K562 (cell line): ENCODE measurements around the gene CDCA5. TPM values are rescaled to one million over a fixed set of nuclear protein-coding genes. Genes with fewer than 3 reads are reported as not detected.
A peak's percentile ranks its signal among the peaks of the same experiment; 100 is the strongest.

Experiments used
- ATAC-seq: fragments of 200-7000 bp; cut with Tn5 transposase; 3 replicates; pipeline ENCODE4 v1.9.1; 2020; ENCODE audit warnings: moderate library complexity
- BruUV-seq: library from RNA; stranded (reverse); fragments of 400-500 nt; replicated peaks from 2 replicates; lab custom pipeline; 2021; lab: Mats Ljungman, UMichigan
- CTCF ChIA-PET: fragments of 300-600 bp; formaldehyde crosslinking; extraction: SDS; loops from one replicate; lab custom pipeline; 2021; ENCODE audit warnings: low intra/inter-chr PET ratio; lab: Yijun Ruan, JAX
- POLR2A ChIA-PET: fragments of 300-600, 350-650 bp; sonication (Branson Sonifier 250); formaldehyde crosslinking; extraction: SDS; loops from one replicate; lab custom pipeline; 2021; ENCODE audit warnings: antibody characterized with exemption, inconsistent platforms; lab: Yijun Ruan, JAX
- DNase-seq, 4 experiments: peaks; one replicate each; pipeline versions ENCODE4 v3.0.0 to v3.0.0-alpha.2; 2011 to 2018; ENCODE audit warnings: low spot score in 3 of 4, mixed read lengths in 3 of 4; ENCODE audit errors: extremely low read depth in 1 of 4
- FAIRE-seq: peaks from 2 replicates; lab custom pipeline; 2011; peaks lifted over from hg19 to GRCh38; lab: Jason Lieb, UNC
- H2AFZ ChIP-seq: 2 replicates; pipeline ENCODE4 v1.6.0; 2011; ENCODE audit warnings: low read depth, low read length, control low read depth, inconsistent platforms
- H3K27ac ChIP-seq: fragments of 200-600 bp; 3 replicates; pipeline ENCODE4 v1.8.0; 2011; ENCODE audit warnings: low read depth, mild to moderate bottlenecking, control low read depth, inconsistent platforms, low read length, moderate library complexity, mixed read lengths; ENCODE audit errors: extremely low read depth
- H3K27me3 ChIP-seq, 2 experiments: fragments of 300-600 bp in 1 of 2; 2 replicates in 1 of 2; 3 replicates in 1 of 2; pipeline versions ENCODE4 v1.6.0 to v1.8.0; 2011; ENCODE audit warnings: inconsistent platforms in 2 of 2, low read length in 2 of 2, mild to moderate bottlenecking in 1 of 2, mixed read lengths in 1 of 2, moderate library complexity in 1 of 2; ENCODE audit not compliant: control insufficient read depth in 2 of 2, insufficient read depth in 2 of 2
- H3K36me3 ChIP-seq: fragments of 300-600 bp; 3 replicates; pipeline ENCODE4 v1.8.0; 2011; ENCODE audit warnings: mild to moderate bottlenecking, low read length, inconsistent platforms; ENCODE audit not compliant: control insufficient read depth, insufficient read depth
- H3K4me1 ChIP-seq, 2 experiments: fragments of 200-600 bp in 1 of 2; replicated peaks in 1 of 2; 2 replicates in 1 of 2; 3 replicates in 1 of 2; pipeline versions ENCODE4 v1.5.1 to v1.8.0; 2011; ENCODE audit warnings: inconsistent platforms in 2 of 2, low read length in 2 of 2, mild to moderate bottlenecking in 1 of 2, mixed read lengths in 1 of 2, moderate library complexity in 1 of 2; ENCODE audit not compliant: control insufficient read depth in 2 of 2, insufficient read depth in 2 of 2
- H3K4me2 ChIP-seq: 2 replicates; pipeline ENCODE4 v1.6.1; 2011; ENCODE audit warnings: low read length, control low read depth, inconsistent platforms, mixed read lengths; ENCODE audit not compliant: insufficient read depth
- H3K4me3 ChIP-seq: fragments of 200-600 bp; sonication (generic), shearing (Covaris generic); 2 replicates; pipeline ENCODE4 v1.5.1; 2016; ENCODE audit warnings: control low read depth, inconsistent platforms
- H3K79me2 ChIP-seq: fragments of 200-600 bp; 3 replicates; pipeline ENCODE4 v1.8.0; 2011; ENCODE audit warnings: low read length, inconsistent platforms; ENCODE audit not compliant: control insufficient read depth, insufficient read depth
- H3K9ac ChIP-seq, 2 experiments: 2 replicates each; pipeline versions ENCODE4 v1.6.0 to v1.6.1; 2011; ENCODE audit warnings: low read depth in 2 of 2, low read length in 2 of 2, control low read depth in 1 of 2, inconsistent platforms in 1 of 2, mild to moderate bottlenecking in 1 of 2, mixed read lengths in 1 of 2; ENCODE audit not compliant: insufficient read depth in 1 of 2
- H3K9me1 ChIP-seq: one replicate; pipeline ENCODE4 v1.6.0; 2011; ENCODE audit warnings: inconsistent platforms, mild to moderate bottlenecking, low read length, moderate library complexity; ENCODE audit not compliant: control insufficient read depth, insufficient read depth
- H3K9me3 ChIP-seq: replicated peaks from 2 replicates; pipeline ENCODE4 v1.5.1; 2011; ENCODE audit warnings: low read depth, low read length, inconsistent platforms; ENCODE audit not compliant: control insufficient read depth, insufficient read depth
- H4K20me1 ChIP-seq: replicated peaks from 2 replicates; pipeline ENCODE4 v1.6.1; 2011; ENCODE audit warnings: low read length, inconsistent platforms, mixed read lengths; ENCODE audit not compliant: control insufficient read depth, insufficient read depth
- CBX1 ChIP-seq: sonication (generic); IDR thresholded peaks from 2 replicates; pipeline ENCODE4 v1.6.1; 2016; ENCODE audit warnings: antibody characterized with exemption, low read depth, mild to moderate bottlenecking
- HMGN3 ChIP-seq: IDR thresholded peaks from 2 replicates; pipeline ENCODE4 v1.6.1; 2011; ENCODE audit warnings: borderline replicate concordance, low read depth, mild to moderate bottlenecking, mixed read lengths, low read length; ENCODE audit not compliant: insufficient read length; ENCODE audit errors: extremely low read depth
- ID3 ChIP-seq, 2 experiments: fragments of 250-450 bp in 1 of 2; fragments of 450-650 bp in 1 of 2; sonication (Bioruptor Pico) in 1 of 2; IDR thresholded peaks; 2 replicates each; pipeline versions ENCODE4 v1.6.1 to v1.8.0; 2016 to 2021; ENCODE audit warnings: mild to moderate bottlenecking in 2 of 2, moderate library complexity in 2 of 2, missing compliant biosample characterization in 1 of 2, missing genetic modification characterization in 1 of 2
- IFI16 ChIP-seq: fragments of 250-450 bp; sonication (Bioruptor Pico); IDR thresholded peaks from 2 replicates; pipeline ENCODE4 v2.1.2; 2022; ENCODE audit warnings: mild to moderate bottlenecking, inconsistent platforms
- ILK ChIP-seq: fragments of 450-650 bp; IDR thresholded peaks from 2 replicates; pipeline ENCODE4 v1.6.1; 2016; ENCODE audit warnings: missing genetic modification characterization, low read depth, mild to moderate bottlenecking, missing compliant biosample characterization, moderate library complexity, borderline replicate concordance
- MAZ ChIP-seq, 2 experiments: fragments of 450-650 bp in 1 of 2; sonication (generic) in 1 of 2; formaldehyde crosslinking; IDR thresholded peaks in 1 of 2; conservative IDR thresholded peaks in 1 of 2; 2 replicates each; pipeline versions ENCODE4 v1.4.0 to v1.5.0; 2020; ENCODE audit warnings: mild to moderate bottlenecking in 1 of 2, missing genetic modification reagents in 1 of 2
- POLR2A ChIP-seq: fragments of 450-650 bp; conservative IDR thresholded peaks from 2 replicates; pipeline ENCODE4 v1.6.1; 2016
- SFPQ ChIP-seq: fragments of 200-400 bp; formaldehyde crosslinking; IDR thresholded peaks from 2 replicates; pipeline ENCODE4 v1.6.1; 2017; ENCODE audit warnings: mild to moderate bottlenecking, low read depth, low read length, moderate library complexity
- TAF1 ChIP-seq: IDR thresholded peaks from 2 replicates; pipeline ENCODE4 v1.6.1; 2011; ENCODE audit warnings: mild to moderate bottlenecking, low read length, moderate library complexity; ENCODE audit not compliant: insufficient read depth, control insufficient read depth, severe bottlenecking; ENCODE audit errors: extremely low read depth
- ZBTB12 ChIP-seq: fragments of 250-450 bp; sonication (Bioruptor Pico); IDR thresholded peaks from 2 replicates; pipeline ENCODE4 v1.4.0; 2020
- ZNF24 ChIP-seq: fragments of 450-650 bp; IDR thresholded peaks from 2 replicates; pipeline ENCODE4 v1.6.1; 2016
- ZNF280A ChIP-seq: fragments of 450-650 bp; IDR thresholded peaks from 2 replicates; pipeline ENCODE4 v1.6.1; 2018; ENCODE audit warnings: mild to moderate bottlenecking, low read depth; ENCODE audit not compliant: partially characterized antibody
- ZZZ3 ChIP-seq: fragments of 450-650 bp; IDR thresholded peaks from 2 replicates; pipeline ENCODE4 v1.6.1; 2016; ENCODE audit warnings: antibody characterized with exemption, mild to moderate bottlenecking, moderate library complexity
- WGBS: fragments of 100-300 bp; shearing (Covaris generic); methylation state at CpG from one replicate; pipeline ENCODE4 v1.1.6; 2016; ENCODE audit warnings: low coverage, mixed read lengths; ENCODE audit not compliant: insufficient coverage; ENCODE audit errors: missing lambda C conversion rate; 5-methylcytosine and 5-hydroxymethylcytosine counted together
- in situ Hi-C: fragments of 300-500 bp; cut with MboI; formaldehyde crosslinking; loops from 4 replicates; pipeline ENCODE4 v1.15.0; 2018; ENCODE audit warnings: inconsistent platforms, mixed read lengths
- intact Hi-C: fragments of 100-400 bp; cut with micrococcal nuclease; formaldehyde crosslinking; loops from 2 replicates; pipeline ENCODE4 v1.14.2; 2022
- polyA plus RNA-seq, 8 experiments: library from polyadenylated mRNA; depleted of rRNA in 4 of 8; stranded (reverse) in 5 of 8; unstranded in 3 of 8; fragments of >200 nt; fragmentation: Nextera tagmentation in 2 of 8; fragmentation: Illumina TruSeq in 1 of 8; extraction: Ambion mirVana in 2 of 8; extraction: Trizol in 1 of 8; gene quantifications; 2 replicates each; pipeline versions ENCODE4 v1.2.1 to v1.2.3, GENCODE V29; 2011 to 2014; ENCODE audit warnings: inconsistent platforms in 1 of 8, missing spikeins in 1 of 8
- total RNA-seq, 7 experiments: library from RNA; depleted of rRNA in 6 of 7; stranded (reverse); fragments of >200 nt in 6 of 7; fragmentation: Illumina TruSeq in 2 of 7; extraction: Trizol in 2 of 7; gene quantifications; 2 replicates each; pipeline versions ENCODE4 v1.2.1 to v1.2.3, GENCODE V29; 2011 to 2021; ENCODE audit warnings: low replicate concordance in 1 of 7

Gene CDCA5
- total and polyA plus RNA-seq, 9 of the 15 experiments (the other 6 are each of a cell fraction or from before 2014, with no cell fraction given): 18.9 to 94.3 (median 64.6) TPM

- Histone ChIP-seq H2AFZ (peak overlapping the region; percentile 89), H3K36me3 (peaks cover 35% of the 10 kb centered on the region), H4K20me1 (no peaks in the 10 kb centered on the region), H3K27me3 (no peaks in the 10 kb centered on the region), H3K79me2 (peaks cover 26% of the 10 kb centered on the region), H3K9me1 (no peaks in the 10 kb centered on the region), H3K9ac (peak overlapping the region; percentile 78 to 89), H3K4me3 (peak overlapping the region; percentile 44), H3K9me3 (no peaks in the 10 kb centered on the region), H3K4me1 (peaks cover 29 to 66% of the 10 kb centered on the region in 2 experiments), H3K4me2 (peak overlapping the region; percentile 93), H3K27ac (peak overlapping the region; percentile 79)
- 4% methylated on average over 49 of the region's 57 CpGs for WGBS
- POLR2A ChIA-PET: interaction anchor here (0.6 to 7.2 kb wide), 15 partner anchors 7 to 334 kb away, joined by 3 to 92 read pairs (median 4); partner anchors contain the start of genes CAPN1, CDC42EP2, FAU and GPHA2
- peak; percentile 55 for FAIRE-seq
- in situ Hi-C loops (no loop called here), intact Hi-C loops (loop anchor here (5.0 to 10.0 kb wide), 3 partner anchors 202 to 265 kb away; partner anchors contain the start of gene CDC42EP2)
- peak; percentile 64 to 82 (median 74) for DNase-seq
- peak; percentile 75 for ATAC-seq
- CTCF ChIA-PET: interaction anchor here (0.6 to 2.5 kb wide), 3 partner anchors 9 to 99 kb away, joined by 3 to 19 read pairs (median 5); partner anchors contain the start of genes ARL2, CAPN1, FAU and MRPL49
- BruUV-seq: no TSS peak
- peak; percentile 57; the same call in 1 of the 2 replicates for TF ChIP-seq ZNF24
- peak; percentile 95 for TF ChIP-seq HMGN3
- peak; percentile 75 to 92 for TF ChIP-seq MAZ (CRISPR knock-in tag; conservative IDR thresholded peaks at IDR 0.05 in 1 of 2, IDR thresholded peaks at IDR 0.05 in 1 of 2)
- TF ChIP-seq ID3 (CRISPR knock-in tag; IDR thresholded peaks at IDR 0.05): no peak
- TF ChIP-seq ID3 (tag; IDR thresholded peaks at IDR 0.05): no peak; the same call in 1 of the 2 replicates
- no peak for TF ChIP-seq ZNF280A
- TF ChIP-seq ZZZ3: no peak
- TF ChIP-seq IFI16 (CRISPR knock-in tag): no peak
- TF ChIP-seq ILK (tag): no peak
- peak; percentile 15 for TF ChIP-seq TAF1
- TF ChIP-seq SFPQ: no peak
- no peak for TF ChIP-seq ZBTB12 (CRISPR knock-in tag)
- TF ChIP-seq CBX1: peak; percentile 84
- peak; percentile 58 for TF ChIP-seq POLR2A
Observed at GRCh38 chr11:65112546-65113360, 28.9 kb upstream of the CDCA5 start.
